Muscle of leg (tissue), 11 donors: Measurements from ENCODE around the gene TBC1D19. TPM values are rescaled to one million over a fixed set of nuclear protein-coding genes. Genes with fewer than 3 reads are reported as not detected.

Experiments
- DNase-seq: peaks from one replicate; pipeline ENCODE4 v3.0.0; 2013
- H3K27ac ChIP-seq: one replicate; pipeline ENCODE4 v1.5.1; 2013; ENCODE audit warnings: mild to moderate bottlenecking, low read length, control low read depth
- H3K27me3 ChIP-seq: one replicate; pipeline ENCODE4 v1.6.1; 2013; ENCODE audit warnings: low read length; ENCODE audit not compliant: control insufficient read depth, insufficient read depth
- H3K36me3 ChIP-seq: one replicate; pipeline ENCODE4 v1.6.1; 2013; ENCODE audit warnings: low read length; ENCODE audit not compliant: control insufficient read depth, insufficient read depth
- H3K4me1 ChIP-seq: one replicate; pipeline ENCODE4 v1.6.1; 2013; ENCODE audit warnings: low read length; ENCODE audit not compliant: control insufficient read depth, insufficient read depth
- H3K4me3 ChIP-seq: one replicate; pipeline ENCODE4 v1.5.1; 2013; ENCODE audit warnings: low read length, control low read depth
- H3K9me3 ChIP-seq: replicated peaks from 2 replicates; pipeline ENCODE4 v1.6.1; 2013; ENCODE audit warnings: low read depth, low read length; ENCODE audit not compliant: control insufficient read depth
- WGBS: methylation state at CpG from one replicate; pipeline ENCODE4 v1.1.5; 2013; ENCODE audit warnings: missing lambda C conversion rate; ENCODE audit not compliant: insufficient coverage; 5-methylcytosine and 5-hydroxymethylcytosine counted together
- polyA plus RNA-seq, 8 donors: library from polyadenylated mRNA; unstranded; fragments of 120-200 nt; gene quantifications; one replicate each; pipeline versions ENCODE4 v1.2.1 to v1.2.3, GENCODE V29; 2013; ENCODE audit warnings: inconsistent platforms in 1 of 8, low replicate concordance in 1 of 8; ENCODE audit not compliant: insufficient read length in 8 of 8, insufficient read depth in 1 of 8
- total RNA-seq: library from RNA; stranded (reverse); fragments of 120-200 nt; gene quantifications from one replicate; pipeline ENCODE4 v1.2.4, GENCODE V29; 2013

TBC1D19 gene
- total and polyA plus RNA-seq, 9 donors = 7.7 to 17.5 (median 9.0) TPM

DNA sequence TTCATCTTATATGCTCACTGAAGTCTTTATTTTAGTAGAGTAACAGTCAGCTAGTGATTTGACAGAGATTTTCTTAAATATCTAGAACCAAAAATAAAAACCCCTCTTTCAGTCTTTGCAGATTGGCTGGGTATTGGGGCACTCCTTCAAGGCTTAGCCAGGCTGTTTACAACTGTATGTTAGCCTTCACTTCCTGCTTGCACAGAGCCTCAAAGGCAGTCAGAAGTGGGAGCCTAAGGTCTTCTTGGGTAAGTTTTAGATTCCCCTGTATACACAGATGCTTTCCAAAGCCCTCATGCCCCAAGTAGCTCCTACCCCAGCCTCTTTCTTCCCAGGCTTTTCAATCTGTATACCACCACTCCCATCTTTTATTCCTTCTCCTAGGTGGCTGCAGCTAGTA is 140.7 kb downstream of the TBC1D19 start:
- H3K27ac ChIP-seq = no peak overlapping the region
- no peak overlapping the region for H3K4me3 ChIP-seq
- no peaks in the 10 kb centered on the region for H3K9me3 ChIP-seq
- no peaks in the 10 kb centered on the region for H3K27me3 ChIP-seq
- DNase-seq = no peak
- peaks cover 4% of the 10 kb centered on the region for H3K36me3 ChIP-seq
- H3K4me1 ChIP-seq = no peaks in the 10 kb centered on the region

- H3K27ac ChIP-seq = no peak overlapping the region
- H3K4me3 ChIP-seq = no peak overlapping the region
- H3K4me1 ChIP-seq = no peaks in the 10 kb centered on the region
- no peak for DNase-seq
- WGBS = 90% methylated on average over 3 of the region's 6 CpGs
- H3K9me3 ChIP-seq = no peaks in the 10 kb centered on the region
- H3K27me3 ChIP-seq = no peaks in the 10 kb centered on the region
- H3K36me3 ChIP-seq = peaks cover 8% of the 10 kb centered on the region
Measured at GRCh38 chr4:26726655-26727387, 142.9 kb downstream of the TBC1D19 start.

DNA sequence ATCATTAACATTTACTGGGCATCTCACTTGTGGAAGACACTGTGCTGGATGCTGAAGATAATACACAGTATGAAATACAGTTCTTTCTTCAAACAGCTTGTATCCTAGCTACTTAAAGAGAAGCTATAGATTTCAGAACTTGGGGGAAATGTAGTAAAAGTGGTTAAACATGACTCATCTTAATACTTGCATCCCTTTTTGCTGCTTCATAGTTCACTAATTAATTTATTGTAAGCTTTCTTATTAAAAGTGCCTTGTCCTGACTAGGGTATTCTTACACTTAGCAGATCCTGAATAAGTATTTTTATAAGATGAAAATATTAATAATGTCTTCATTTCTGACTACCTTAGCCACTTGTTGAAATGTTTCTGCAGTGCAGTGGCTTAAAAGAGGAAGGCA is 144.0 kb downstream of the TBC1D19 start:
- Histone ChIP-seq H3K36me3 (peaks cover 8% of the 10 kb centered on the region), H3K4me1 (no peaks in the 10 kb centered on the region), H3K27ac (no peak overlapping the region), H3K4me3 (no peak overlapping the region), H3K27me3 (no peaks in the 10 kb centered on the region), H3K9me3 (no peaks in the 10 kb centered on the region)
- no peak for DNase-seq

DNA sequence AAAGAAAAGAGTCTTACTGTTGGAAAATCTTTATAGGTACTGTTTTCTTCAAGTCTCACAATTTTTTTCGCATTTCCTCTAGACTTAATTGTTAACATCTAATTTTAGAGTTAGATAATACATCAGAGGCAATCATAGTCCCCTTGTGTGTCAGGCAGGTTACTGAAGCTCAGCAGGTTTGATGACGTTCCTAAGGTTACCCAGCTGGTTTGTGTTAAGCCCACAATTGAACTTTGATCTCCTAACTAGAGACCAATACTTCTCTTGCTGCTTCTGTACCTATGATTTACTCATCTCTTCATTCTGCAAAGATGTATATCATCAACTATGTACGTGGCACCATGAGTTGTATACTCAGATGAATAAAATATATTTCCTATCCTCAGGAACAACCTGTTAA is 145.1 kb downstream of the TBC1D19 start:
- H3K9me3 ChIP-seq = no peaks in the 10 kb centered on the region
- no peak for DNase-seq
- H3K27me3 ChIP-seq = no peaks in the 10 kb centered on the region
- no peak overlapping the region for H3K4me3 ChIP-seq
- peaks cover 8% of the 10 kb centered on the region for H3K36me3 ChIP-seq
- H3K4me1 ChIP-seq = no peaks in the 10 kb centered on the region
- 43% methylated on average over 1 of the region's 3 CpGs for WGBS
- no peak overlapping the region for H3K27ac ChIP-seq

- DNase-seq = no peak
- H3K9me3 ChIP-seq = no peaks in the 10 kb centered on the region
- no peak overlapping the region for H3K27ac ChIP-seq
- no peak overlapping the region for H3K4me3 ChIP-seq
- no CpG with 5 or more reads among the region's 1 CpG for WGBS
- peaks cover 8% of the 10 kb centered on the region for H3K36me3 ChIP-seq
- no peaks in the 10 kb centered on the region for H3K27me3 ChIP-seq
- H3K4me1 ChIP-seq = no peaks in the 10 kb centered on the region
Measured at GRCh38 chr4:26729547-26729946, 145.7 kb downstream of the TBC1D19 start.

GRCh38 chr4:26731351-26732035 is 147.6 kb downstream of the TBC1D19 start:
- Histone ChIP-seq H3K9me3 (no peaks in the 10 kb centered on the region), H3K36me3 (peaks cover 4% of the 10 kb centered on the region), H3K4me3 (no peak overlapping the region), H3K4me1 (no peaks in the 10 kb centered on the region), H3K27me3 (no peaks in the 10 kb centered on the region), H3K27ac (no peak overlapping the region)
- 91% methylated on average over 5 of the region's 11 CpGs for WGBS
- DNase-seq = no peak

DNA sequence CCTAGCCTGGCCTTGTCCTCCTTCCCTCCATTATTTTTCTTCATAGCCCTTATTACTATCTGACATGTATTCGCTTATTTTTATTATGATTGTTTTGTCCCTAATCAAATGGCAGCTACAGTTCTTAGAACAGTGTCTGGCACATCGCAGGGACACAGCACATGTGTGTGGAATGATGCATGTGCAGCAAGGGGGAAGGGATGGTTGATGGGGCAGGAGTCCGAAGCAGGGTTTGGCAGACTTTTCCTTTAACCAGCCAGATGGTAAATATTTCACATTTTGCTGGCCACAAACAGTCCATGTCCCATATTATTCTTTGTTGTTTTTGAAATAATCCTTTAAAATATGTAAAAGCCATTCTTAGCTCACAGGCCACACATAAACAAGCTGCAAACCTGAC is 148.5 kb downstream of the TBC1D19 start:
- 65% methylated on average over 2 of the region's 3 CpGs for WGBS
- Histone ChIP-seq H3K4me3 (no peak overlapping the region), H3K9me3 (no peaks in the 10 kb centered on the region)

GRCh38 chr4:26736621-26737020 is 152.7 kb downstream of the TBC1D19 start:
- H3K27me3 ChIP-seq = no peaks in the 10 kb centered on the region
- WGBS = no CpG with 5 or more reads among the region's 1 CpG
- no peaks in the 10 kb centered on the region for H3K9me3 ChIP-seq
- no peak overlapping the region for H3K4me3 ChIP-seq
- no peaks in the 10 kb centered on the region for H3K4me1 ChIP-seq
- H3K27ac ChIP-seq = no peak overlapping the region
- no peaks in the 10 kb centered on the region for H3K36me3 ChIP-seq
- no peak for DNase-seq

More for the DNA sequence above, 148.5 kb downstream of the TBC1D19 start:
- peaks cover 4% of the 10 kb centered on the region for H3K36me3 ChIP-seq
- no peak overlapping the region for H3K27ac ChIP-seq
- DNase-seq = no peak
- H3K4me1 ChIP-seq = no peaks in the 10 kb centered on the region
- no peaks in the 10 kb centered on the region for H3K27me3 ChIP-seq

- H3K4me1 ChIP-seq = no peaks in the 10 kb centered on the region
- H3K4me3 ChIP-seq = no peak overlapping the region
- DNase-seq = no peak
- H3K27ac ChIP-seq = no peak overlapping the region
- no peaks in the 10 kb centered on the region for H3K9me3 ChIP-seq
- whole genome bisulfite sequencing = no CpG with 5 or more reads among the region's 1 CpG
- H3K36me3 ChIP-seq = no peaks in the 10 kb centered on the region
- no peaks in the 10 kb centered on the region for H3K27me3 ChIP-seq
Measured at GRCh38 chr4:26737385-26737784, 153.5 kb downstream of the TBC1D19 start.

GRCh38 chr4:26741491-26741871 is 157.6 kb downstream of the TBC1D19 start:
- WGBS = no CpG with 5 or more reads among the region's 2 CpGs
- Histone ChIP-seq H3K9me3 (no peaks in the 10 kb centered on the region), H3K27ac (no peak overlapping the region), H3K4me1 (no peaks in the 10 kb centered on the region), H3K4me3 (no peak overlapping the region), H3K36me3 (no peaks in the 10 kb centered on the region), H3K27me3 (no peaks in the 10 kb centered on the region)
- DNase-seq = peak; percentile 61
